Measurements from ENCODE around the gene ETV5. TPM values are rescaled to one million over a fixed set of nuclear protein-coding genes. Genes with fewer than 3 reads are reported as not detected.

The ETV5 gene
- polyA plus RNA-seq, 1 of the 3 experiments (the other 2 are of a cell fraction): 20.9 TPM

GRCh38 chr3:186149319-186149960 lies 40.6 kb upstream of the ETV5 start (continued):
- TF ChIP-seq USF1 (IDR thresholded peaks at IDR 0.05; ENCODE audit: borderline replicate concordance, low read depth) (no peak), ZBTB33 (IDR thresholded peaks at IDR 0.05; ENCODE audit: borderline replicate concordance, low read depth) (no peak), REST (IDR thresholded peaks at IDR 0.05; ENCODE audit: low read depth, low read length) (no peak), GABPA (IDR thresholded peaks at IDR 0.05; ENCODE audit: low read depth) (no peak)

DNA sequence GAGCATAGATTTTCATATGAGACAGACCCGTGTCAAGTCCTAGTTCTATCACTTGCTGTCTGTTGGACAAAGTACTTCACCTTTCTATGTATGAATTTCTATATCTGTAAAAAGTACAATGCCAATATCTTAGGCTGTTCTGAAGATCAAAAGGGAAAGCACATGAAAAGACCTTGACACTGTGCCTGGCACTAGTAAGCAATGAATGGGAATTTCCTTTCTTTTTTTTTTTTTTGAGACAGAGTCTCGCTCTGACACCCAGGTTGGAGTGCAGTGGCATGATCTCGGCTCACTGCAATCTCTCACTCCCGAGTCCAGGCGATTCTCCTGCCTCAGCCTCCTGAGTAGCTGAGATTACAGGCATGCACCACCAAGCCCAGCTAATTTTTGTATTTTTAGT lies 35.4 kb upstream of the ETV5 start:
- Histone ChIP-seq H4K20me1 (ENCODE audit: insufficient read depth) (no peaks in the 10 kb centered on the region), H3K9me2 (no peaks in the 10 kb centered on the region), H3F3A (replicated peaks; ENCODE audit: insufficient read depth) (no peaks in the 10 kb centered on the region), H3K9ac (no peak overlapping the region), H3K4me2 (no peak overlapping the region), H3K9me3 (no peaks in the 10 kb centered on the region), H3K79me2 (ENCODE audit: insufficient read depth) (no peaks in the 10 kb centered on the region), H3K27ac (ENCODE audit: low read depth in 2 of 2, low read length in 1 of 2) (no peak overlapping the region), H3K4me1 (ENCODE audit: control insufficient read depth in 1 of 2, insufficient read depth in 2 of 2, low read depth in 1 of 2, low read length in 1 of 2) (peaks cover 0 to 7% of the 10 kb centered on the region in 2 experiments; a peak in 2 of 4 replicates), H3K36me3 (replicated peaks in 1 of 2; ENCODE audit: control insufficient read depth in 1 of 2, insufficient read depth in 2 of 2, low read length in 1 of 2) (no peaks in the 10 kb centered on the region), H3K27me3 (ENCODE audit: insufficient read depth) (peaks cover 6% of the 10 kb centered on the region; the same call in 1 of the 2 replicates), H3K4me3 (ENCODE audit: low read depth in 2 of 2, low read length in 1 of 2) (no peak overlapping the region), H2AFZ (ENCODE audit: low read depth) (no peak overlapping the region)
- WGBS (ENCODE audit: low lambda C conversion rate): 67% methylated on average over 5 of the region's 5 CpGs
- no peak for DNase-seq
- CTCF ChIA-PET: no interaction called here
- TF ChIP-seq EZH2phosphoT487 (IDR thresholded peaks at IDR 0.05; ENCODE audit: borderline replicate concordance, low read depth) (no peak), TAF1 (IDR thresholded peaks at IDR 0.05; ENCODE audit: borderline replicate concordance, low read depth, low read length) (no peak), ELF1 (IDR thresholded peaks at IDR 0.05) (no peak), YY1 (IDR thresholded peaks at IDR 0.05; ENCODE audit: low read depth) (no peak), TEAD4 (IDR thresholded peaks at IDR 0.05; ENCODE audit: borderline replicate concordance, insufficient read depth) (no peak), REST (IDR thresholded peaks at IDR 0.05; ENCODE audit: low read depth, low read length) (no peak), TCF12 (IDR thresholded peaks at IDR 0.05) (no peak), SMC3 (IDR thresholded peaks at IDR 0.05; ENCODE audit: low read depth, low read length) (no peak), POLR2AphosphoS5 (IDR thresholded peaks at IDR 0.05; ENCODE audit: low read depth, low read length) (no peak), RCOR1 (IDR thresholded peaks at IDR 0.05; ENCODE audit: low read length) (no peak), FOXJ3 (CRISPR knock-in tag; IDR thresholded peaks at IDR 0.05) (no peak), EP300 (IDR thresholded peaks at IDR 0.05; ENCODE audit: borderline replicate concordance in 1 of 2, low read depth in 1 of 2, low read length in 1 of 2) (no peak), MEF2A (IDR thresholded peaks at IDR 0.05; ENCODE audit: borderline replicate concordance, low read depth) (no peak)
- TF ChIP-seq, protein P1, sequence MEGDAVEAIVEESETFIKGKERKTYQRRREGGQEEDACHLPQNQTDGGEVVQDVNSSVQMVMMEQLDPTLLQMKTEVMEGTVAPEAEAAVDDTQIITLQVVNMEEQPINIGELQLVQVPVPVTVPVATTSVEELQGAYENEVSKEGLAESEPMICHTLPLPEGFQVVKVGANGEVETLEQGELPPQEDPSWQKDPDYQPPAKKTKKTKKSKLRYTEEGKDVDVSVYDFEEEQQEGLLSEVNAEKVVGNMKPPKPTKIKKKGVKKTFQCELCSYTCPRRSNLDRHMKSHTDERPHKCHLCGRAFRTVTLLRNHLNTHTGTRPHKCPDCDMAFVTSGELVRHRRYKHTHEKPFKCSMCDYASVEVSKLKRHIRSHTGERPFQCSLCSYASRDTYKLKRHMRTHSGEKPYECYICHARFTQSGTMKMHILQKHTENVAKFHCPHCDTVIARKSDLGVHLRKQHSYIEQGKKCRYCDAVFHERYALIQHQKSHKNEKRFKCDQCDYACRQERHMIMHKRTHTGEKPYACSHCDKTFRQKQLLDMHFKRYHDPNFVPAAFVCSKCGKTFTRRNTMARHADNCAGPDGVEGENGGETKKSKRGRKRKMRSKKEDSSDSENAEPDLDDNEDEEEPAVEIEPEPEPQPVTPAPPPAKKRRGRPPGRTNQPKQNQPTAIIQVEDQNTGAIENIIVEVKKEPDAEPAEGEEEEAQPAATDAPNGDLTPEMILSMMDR (IDR thresholded peaks at IDR 0.05): no peak
- POLR2A ChIA-PET: no interaction called here
